HTR-8/SVneo (cell line): ENCODE results near the gene C12orf75.

Experiments
- DNase-seq: peaks from one replicate; pipeline ENCODE4 v3.0.0; 2011; ENCODE audit warnings: low spot score, mixed read lengths; ENCODE audit not compliant: insufficient read length
- FAIRE-seq: peaks from 2 replicates; lab custom pipeline; 2011; peaks lifted over from hg19 to GRCh38; lab: Jason Lieb, UNC

The C12orf75 gene

GRCh38 chr12:105363890-105364289, 33.4 kb downstream of the C12orf75 start:
- no peak for FAIRE-seq
- no peak for DNase-seq

GRCh38 chr12:105365231-105365630, 34.7 kb downstream of the C12orf75 start:
- no peak for DNase-seq
- FAIRE-seq: no peak

DNA sequence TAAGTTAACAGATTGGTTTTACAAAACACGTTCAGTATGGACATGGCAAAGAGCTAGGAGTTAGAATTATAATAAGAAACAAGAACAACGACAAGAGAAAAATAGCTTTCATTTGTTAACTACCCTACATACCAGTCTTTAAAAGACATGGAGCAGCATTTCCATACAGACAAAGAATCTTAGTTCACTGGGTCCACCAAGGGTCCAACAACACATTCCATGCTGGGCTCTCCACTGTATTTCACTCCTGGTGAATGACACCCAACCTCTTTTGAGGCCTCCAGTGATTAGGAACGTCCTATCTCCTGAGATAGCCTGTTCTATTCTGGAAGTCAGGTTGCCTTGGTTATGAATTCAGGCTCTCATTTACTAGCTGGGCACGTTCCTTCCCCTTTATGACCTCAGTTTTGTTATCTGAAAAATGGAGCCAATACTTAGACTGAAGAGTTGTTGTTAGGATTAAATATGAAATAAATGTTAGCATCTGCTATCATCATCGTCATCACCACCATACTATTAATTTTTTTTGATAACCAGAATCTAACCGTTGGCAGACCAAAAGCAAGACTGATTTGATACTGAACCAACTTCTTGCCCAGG, 37.7 kb downstream of the C12orf75 start:
- no peak for FAIRE-seq

GRCh38 chr12:105369014-105369413, 38.5 kb downstream of the C12orf75 start:
- no peak for DNase-seq
- no peak for FAIRE-seq

More for the DNA sequence above, 37.7 kb downstream of the C12orf75 start:
- no peak for DNase-seq

DNA sequence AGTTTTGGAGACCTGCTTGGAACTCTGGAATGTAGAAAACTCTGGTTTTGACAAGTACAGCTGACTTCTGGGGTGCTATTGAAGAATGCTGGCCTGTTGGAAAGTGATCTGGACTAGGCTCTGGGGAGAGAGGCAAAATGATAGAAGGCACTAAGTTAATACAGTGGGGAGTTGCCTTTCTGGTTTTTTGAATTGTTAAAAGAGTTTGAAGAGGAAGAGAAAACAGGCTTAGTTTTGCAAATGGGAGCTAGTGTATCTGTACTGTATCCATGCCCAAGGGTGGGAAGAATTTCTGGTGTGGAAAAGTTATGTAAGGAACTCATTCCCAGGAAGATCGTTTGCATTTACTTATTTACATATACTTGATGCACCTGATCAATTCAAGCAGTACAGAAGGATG, 43.8 kb downstream of the C12orf75 start:
- DNase-seq: no peak
- no peak for FAIRE-seq

- no peak for FAIRE-seq
These were observed 46.6 kb downstream of the C12orf75 start for GRCh38 chr12:105377077-105377476.

GRCh38 chr12:105378911-105379310, 48.4 kb downstream of the C12orf75 start:
- DNase-seq (peak; percentile 21), FAIRE-seq (no peak)

More at GRCh38 chr12:105377077-105377476, 46.6 kb downstream of the C12orf75 start:
- DNase-seq: no peak

- FAIRE-seq (no peak), DNase-seq (peak; percentile 54)
These were observed 52.5 kb downstream of the C12orf75 start for GRCh38 chr12:105382771-105383622.

- DNase-seq (no peak), FAIRE-seq (no peak)
These were observed 53.7 kb downstream of the C12orf75 start for GRCh38 chr12:105384220-105384619.

- no peak for FAIRE-seq
- no peak for DNase-seq
These were observed 54.5 kb downstream of the C12orf75 start for GRCh38 chr12:105384916-105385535.

GRCh38 chr12:105386431-105386830, 55.9 kb downstream of the C12orf75 start:
- no peak for DNase-seq
- FAIRE-seq: no peak

DNA sequence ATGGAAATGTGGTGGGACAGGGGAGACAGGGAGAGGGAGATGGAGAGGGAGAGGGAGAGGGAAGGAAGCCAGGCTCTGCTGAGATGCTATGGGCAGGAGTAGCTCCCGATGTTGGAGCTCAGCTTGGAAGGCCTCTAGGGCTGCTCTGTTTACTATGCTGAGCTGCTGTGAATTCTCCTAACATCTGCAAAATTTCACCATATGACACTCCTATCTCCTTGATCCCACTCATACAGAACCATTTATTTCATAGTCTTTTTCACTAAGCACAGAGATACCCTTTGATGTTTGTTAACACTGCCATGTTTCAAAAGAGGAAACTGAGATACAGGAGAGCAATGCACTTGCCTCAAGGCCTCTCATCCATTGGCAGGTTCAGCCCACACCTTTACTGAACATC, 60.7 kb downstream of the C12orf75 start:
- no peak for FAIRE-seq
- DNase-seq: no peak

DNA sequence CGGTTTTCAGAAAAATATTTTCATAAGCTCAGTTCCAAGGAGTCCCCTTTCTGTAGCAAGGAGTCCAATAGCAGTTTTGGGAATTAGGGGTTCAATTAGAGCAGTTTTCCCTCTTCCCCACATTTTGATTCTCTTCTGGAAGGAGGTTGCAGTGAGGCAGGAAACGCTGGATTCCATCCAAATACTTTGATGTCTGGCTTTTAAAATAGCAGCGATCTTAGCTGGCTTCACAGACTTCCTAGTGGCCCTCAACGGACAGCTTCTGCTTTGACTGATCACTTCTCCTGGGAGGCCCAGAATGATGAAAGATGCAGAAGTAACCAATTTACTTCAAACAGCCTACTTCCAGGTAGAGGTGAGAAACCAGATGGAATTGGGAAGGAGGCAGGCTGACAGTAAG, 63.1 kb downstream of the C12orf75 start:
- FAIRE-seq (no peak), DNase-seq (no peak)

- DNase-seq (no peak), FAIRE-seq (no peak)
These were observed 65.5 kb downstream of the C12orf75 start for GRCh38 chr12:105396024-105396423.

DNA sequence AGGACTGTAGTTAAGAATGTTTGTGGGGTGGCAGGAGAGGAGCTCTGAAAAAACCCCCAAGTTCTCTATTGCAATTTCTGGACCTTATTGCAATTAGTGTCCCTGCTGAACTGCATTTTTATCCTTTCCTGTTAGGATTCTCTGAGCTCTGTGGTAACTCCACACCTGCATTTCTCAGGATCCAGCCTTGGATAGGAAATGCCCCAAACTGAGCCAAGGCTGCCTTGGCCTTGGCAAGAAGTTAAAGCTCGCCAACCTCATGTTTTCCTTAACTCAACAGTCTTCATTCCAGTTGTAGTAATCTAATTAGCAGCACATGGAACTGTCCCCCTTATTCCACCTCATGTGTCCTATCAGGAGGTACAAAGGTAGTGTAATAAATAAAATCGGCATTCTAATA, 66.5 kb downstream of the C12orf75 start:
- FAIRE-seq (no peak), DNase-seq (no peak)

DNA sequence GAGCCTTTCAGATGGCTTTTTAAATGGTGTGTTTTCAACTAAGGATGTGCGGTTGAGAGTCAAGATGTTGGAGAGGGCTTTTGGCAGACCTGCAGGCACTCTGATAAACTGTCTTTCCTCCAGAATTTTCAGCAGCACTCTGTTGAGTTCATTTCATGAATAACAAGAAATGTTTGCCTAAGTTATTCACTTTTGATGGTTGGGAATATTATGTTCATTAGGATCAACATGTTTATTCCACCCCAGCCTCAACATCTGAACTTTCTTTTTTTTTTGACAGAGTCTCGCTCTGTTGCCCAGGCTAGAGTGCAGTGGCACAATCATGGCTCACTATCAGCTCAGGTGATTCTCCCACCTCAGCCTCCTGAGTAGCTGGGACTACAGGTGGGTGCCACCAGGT, 68.4 kb downstream of the C12orf75 start:
- DNase-seq (no peak), FAIRE-seq (no peak)

DNA sequence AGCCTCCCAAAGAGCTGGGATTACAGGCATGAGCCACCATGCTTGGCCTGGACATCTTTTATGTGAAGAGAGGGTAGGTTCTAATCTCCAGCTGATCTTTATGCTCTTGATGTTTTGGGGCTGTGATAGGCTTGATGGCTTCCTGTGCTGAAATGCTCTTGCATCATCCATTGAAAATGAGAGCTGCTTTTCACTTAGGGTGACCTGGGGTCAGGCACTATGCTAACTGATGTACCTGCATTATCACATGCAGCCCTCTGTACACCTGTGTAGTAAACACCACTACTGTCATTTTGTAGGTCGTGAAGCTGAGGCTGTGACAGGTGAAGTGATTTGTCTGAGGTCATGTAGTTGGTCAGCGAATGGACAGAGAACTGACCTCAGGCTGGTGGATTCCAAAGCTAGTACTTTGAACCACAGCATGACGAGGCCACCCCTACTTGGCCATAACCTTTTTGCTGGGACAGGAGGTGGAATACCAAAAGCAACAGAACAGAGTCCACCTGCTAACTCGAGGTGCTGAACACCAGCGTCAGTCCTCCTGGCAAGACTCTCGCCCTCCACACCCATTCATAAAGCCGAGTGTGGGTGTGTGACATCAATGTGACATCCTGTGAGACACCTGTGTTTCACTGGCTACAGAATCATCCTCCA, 69.1 kb downstream of the C12orf75 start:
- DNase-seq (no peak), FAIRE-seq (peak; percentile 28)

DNA sequence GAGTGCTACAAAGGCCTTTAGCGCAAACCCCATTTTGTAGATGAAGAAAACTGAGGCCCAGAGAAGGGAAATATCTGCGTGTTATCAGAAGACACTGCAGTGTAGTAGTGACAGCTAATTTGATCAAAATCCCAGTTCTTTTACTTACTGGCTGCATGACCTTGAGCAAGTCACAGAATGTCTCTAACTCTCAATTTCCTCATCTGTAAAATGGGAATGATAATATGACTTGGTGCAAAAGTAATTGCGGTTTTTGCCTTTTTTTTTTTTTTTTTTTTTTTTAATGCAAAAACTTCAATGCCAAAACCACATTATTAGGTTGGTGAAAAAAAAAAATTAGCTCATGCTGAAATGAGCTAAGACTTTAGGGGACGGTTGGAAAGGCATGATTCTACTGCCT, 69.7 kb downstream of the C12orf75 start:
- DNase-seq (no peak), FAIRE-seq (no peak)

GRCh38 chr12:105401198-105401597, 70.7 kb downstream of the C12orf75 start:
- no peak for FAIRE-seq
- no peak for DNase-seq

GRCh38 chr12:105402366-105402765, 71.9 kb downstream of the C12orf75 start:
- no peak for FAIRE-seq

DNA sequence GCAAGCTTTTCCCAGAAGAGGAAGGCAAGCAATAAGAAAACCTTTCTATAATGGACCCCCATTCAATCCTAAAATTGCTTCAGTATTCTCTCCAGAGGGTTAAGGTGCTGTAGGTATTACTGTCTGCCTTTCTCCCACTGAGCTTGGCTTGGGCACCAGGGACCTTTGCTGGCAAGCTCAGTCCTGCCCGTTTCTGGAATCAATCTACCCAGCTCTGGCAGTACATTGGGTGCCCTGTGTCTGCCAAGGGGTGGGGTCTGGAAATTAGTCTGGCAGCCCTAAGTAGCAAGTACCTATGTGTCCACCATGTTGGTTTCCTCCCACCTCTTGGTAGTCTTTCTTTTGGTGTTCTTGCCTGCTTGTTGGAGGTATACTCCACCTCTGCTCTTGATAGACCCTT, 72.6 kb downstream of the C12orf75 start:
- DNase-seq: no peak
- no peak for FAIRE-seq

More at GRCh38 chr12:105402366-105402765, 71.9 kb downstream of the C12orf75 start:
- no peak for DNase-seq
